Kasumi-1 (cell line): ENCODE data around the gene CNTFR.

Experiments used
- DNase-seq, 2 experiments: peaks; one replicate each; lab custom pipeline; 2025; lab: John Stamatoyannopoulos, UW

Gene CNTFR

GRCh38 chr9:34572092-34572491, 17.4 kb downstream of the CNTFR start:
- DNase-seq, result no peak

- DNase-seq, result no peak
These were observed 18.1 kb downstream of the CNTFR start for GRCh38 chr9:34571481-34571810.

- no peak for DNase-seq
These were observed 18.6 kb downstream of the CNTFR start for GRCh38 chr9:34570809-34571480.

GRCh38 chr9:34570376-34570775, 19.1 kb downstream of the CNTFR start:
- DNase-seq, result no peak

- DNase-seq, result no peak
These were observed 20.8 kb downstream of the CNTFR start for GRCh38 chr9:34568774-34569173.

GRCh38 chr9:34568133-34568532, 21.4 kb downstream of the CNTFR start:
- no peak for DNase-seq

GRCh38 chr9:34566972-34567371, 22.6 kb downstream of the CNTFR start:
- no peak for DNase-seq

- no peak for DNase-seq
These were observed 23.2 kb downstream of the CNTFR start for GRCh38 chr9:34566322-34566721.

GRCh38 chr9:34565856-34566255, 23.7 kb downstream of the CNTFR start:
- no peak for DNase-seq

- DNase-seq, result no peak
These were observed 24.9 kb downstream of the CNTFR start for GRCh38 chr9:34564617-34565016.

GRCh38 chr9:34563262-34563661, 26.3 kb downstream of the CNTFR start:
- no peak for DNase-seq

- DNase-seq, result peak; percentile 2 to 23
These were observed 27.3 kb downstream of the CNTFR start for GRCh38 chr9:34562135-34562745.

- no peak for DNase-seq
These were observed 28.8 kb downstream of the CNTFR start for GRCh38 chr9:34560599-34561214.

GRCh38 chr9:34559624-34560455, 29.7 kb downstream of the CNTFR start:
- no peak for DNase-seq

GRCh38 chr9:34558919-34559623, 30.5 kb downstream of the CNTFR start:
- DNase-seq, result no peak

- no peak for DNase-seq
These were observed 31.2 kb downstream of the CNTFR start for GRCh38 chr9:34558364-34558763.

- no peak for DNase-seq
These were observed 31.9 kb downstream of the CNTFR start for GRCh38 chr9:34557426-34558321.

GRCh38 chr9:34556949-34557348, 32.6 kb downstream of the CNTFR start:
- no peak for DNase-seq

GRCh38 chr9:34555936-34556525, 33.5 kb downstream of the CNTFR start:
- DNase-seq, result no peak

GRCh38 chr9:34555500-34555899, 34.0 kb downstream of the CNTFR start:
- no peak for DNase-seq

- DNase-seq, result no peak
These were observed 34.5 kb downstream of the CNTFR start for GRCh38 chr9:34555002-34555348.
